Stimulated activated naive B cell treated with anti-CD40 and anti-IgM and Interleukin-4, amounts not matched to agents 10 μg/mL and 1 μg/mL and 100 μg/mL, for 72 hours (primary cell): ENCODE measurements around the gene NDFIP1.

Experiments used
- ATAC-seq, 2 donors: fragments of 150-1000 bp; cut with Tn5 transposase; replicated peaks; 2 replicates each; pipeline ENCODE4 v1.10.0; 2021; ENCODE audit warnings: moderate library complexity in 1 of 2
- DNase-seq: peaks from one replicate; pipeline ENCODE4 v3.0.0; 2021
- H3K27ac Mint-ChIP-seq: one replicate; pipeline ENCODE4 v1.8.0; 2022; ENCODE audit warnings: mild to moderate bottlenecking, mixed read lengths
- H3K27me3 Mint-ChIP-seq, 2 donors: one replicate each; pipeline ENCODE4 v1.8.0; 2022; ENCODE audit warnings: mixed read lengths in 2 of 2
- H3K36me3 Mint-ChIP-seq, 2 donors: one replicate each; pipeline ENCODE4 v1.8.0; 2022; ENCODE audit warnings: mixed read lengths in 2 of 2, mild to moderate bottlenecking in 1 of 2
- H3K4me1 Mint-ChIP-seq, 2 donors: one replicate each; pipeline ENCODE4 v1.8.0; 2022; ENCODE audit warnings: mixed read lengths in 2 of 2, mild to moderate bottlenecking in 1 of 2
- H3K4me3 Mint-ChIP-seq, 2 donors: one replicate each; pipeline ENCODE4 v1.8.0; 2022; ENCODE audit warnings: mild to moderate bottlenecking in 2 of 2, mixed read lengths in 2 of 2, moderate library complexity in 1 of 2
- H3K9me3 Mint-ChIP-seq, 2 donors: one replicate each; pipeline ENCODE4 v1.8.0; 2022; ENCODE audit warnings: mixed read lengths in 2 of 2, mild to moderate bottlenecking in 1 of 2

The NDFIP1 gene

DNA sequence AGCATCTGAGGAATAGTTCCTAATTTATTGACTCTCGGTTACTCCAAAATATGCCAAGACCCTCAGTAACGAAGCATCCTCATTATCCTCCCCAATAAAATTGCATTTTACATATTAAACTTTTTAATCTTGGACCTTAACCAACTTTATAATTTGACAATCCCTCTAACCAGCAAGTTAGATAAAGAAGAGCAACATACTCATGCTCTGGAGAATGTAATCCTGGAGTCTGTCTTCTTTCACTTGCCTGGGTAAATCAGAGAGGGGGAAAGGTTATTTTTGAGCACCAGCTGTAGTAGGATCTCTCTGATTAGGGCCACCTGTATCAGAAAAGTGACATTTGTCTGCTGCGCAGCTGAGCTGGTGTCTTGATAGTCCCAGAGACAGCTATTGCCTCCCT is 59.8 kb downstream of the NDFIP1 start:
- DNase-seq (no peak), ATAC-seq (no peak)
- H3K36me3 Mint-ChIP-seq, result no peaks in the 10 kb centered on the region
- no peaks in the 10 kb centered on the region for H3K4me1 Mint-ChIP-seq
- no peaks in the 10 kb centered on the region for H3K9me3 Mint-ChIP-seq
- H3K27ac Mint-ChIP-seq, result no peak overlapping the region
- peaks cover 13 to 14% of the 10 kb centered on the region in 2 donors for H3K27me3 Mint-ChIP-seq
- H3K4me3 Mint-ChIP-seq, result no peak overlapping the region

- H3K27me3 Mint-ChIP-seq, result peaks cover 17 to 19% of the 10 kb centered on the region in 2 donors
- H3K9me3 Mint-ChIP-seq, result no peaks in the 10 kb centered on the region
- no peak for ATAC-seq
- no peaks in the 10 kb centered on the region for H3K36me3 Mint-ChIP-seq
- H3K4me1 Mint-ChIP-seq, result no peaks in the 10 kb centered on the region
- no peak overlapping the region for H3K4me3 Mint-ChIP-seq
- no peak overlapping the region for H3K27ac Mint-ChIP-seq
- no peak for DNase-seq
Measured at GRCh38 chr5:142170254-142170953, 61.8 kb downstream of the NDFIP1 start.

- no peaks in the 10 kb centered on the region for H3K36me3 Mint-ChIP-seq
- no peaks in the 10 kb centered on the region for H3K4me1 Mint-ChIP-seq
- DNase-seq (no peak), ATAC-seq (no peak)
- peaks cover 17 to 19% of the 10 kb centered on the region in 2 donors for H3K27me3 Mint-ChIP-seq
- H3K9me3 Mint-ChIP-seq, result no peaks in the 10 kb centered on the region
- H3K4me3 Mint-ChIP-seq, result no peak overlapping the region
- no peak overlapping the region for H3K27ac Mint-ChIP-seq
Measured at GRCh38 chr5:142171270-142171669, 62.7 kb downstream of the NDFIP1 start.

DNA sequence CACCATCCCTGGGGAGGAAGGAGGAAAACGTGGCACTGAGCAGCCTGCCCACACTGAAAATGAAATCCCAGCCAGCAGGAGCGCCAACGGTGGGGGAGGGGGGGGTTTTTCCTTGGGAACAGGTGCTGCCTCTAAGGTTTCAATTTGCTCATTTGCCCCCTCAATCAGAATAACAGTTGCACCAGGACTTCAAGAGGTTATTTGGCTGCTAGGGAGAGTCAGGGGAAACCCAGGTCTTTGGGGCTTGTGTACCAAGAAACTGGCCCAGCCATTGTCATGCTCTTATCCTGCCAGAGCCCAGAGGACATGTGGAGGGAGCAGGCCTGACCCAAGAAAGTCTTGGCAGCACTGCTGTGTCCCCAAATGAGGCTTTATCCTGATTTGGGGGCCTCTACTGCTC is 66.5 kb downstream of the NDFIP1 start:
- no peak overlapping the region for H3K4me3 Mint-ChIP-seq

GRCh38 chr5:142175461-142176142 is 67.0 kb downstream of the NDFIP1 start:
- Mint-ChIP-seq H3K27ac (no peak overlapping the region), H3K9me3 (no peaks in the 10 kb centered on the region), H3K27me3 (peaks cover 13 to 15% of the 10 kb centered on the region in 2 donors), H3K4me3 (no peak overlapping the region), H3K4me1 (no peaks in the 10 kb centered on the region), H3K36me3 (no peaks in the 10 kb centered on the region)
- ATAC-seq (no peak), DNase-seq (no peak)

More for the DNA sequence above, 66.5 kb downstream of the NDFIP1 start:
- no peaks in the 10 kb centered on the region for H3K36me3 Mint-ChIP-seq
- no peaks in the 10 kb centered on the region for H3K4me1 Mint-ChIP-seq
- H3K27me3 Mint-ChIP-seq, result peaks cover 13 to 17% of the 10 kb centered on the region in 2 donors
- no peak overlapping the region for H3K27ac Mint-ChIP-seq
- H3K9me3 Mint-ChIP-seq, result no peaks in the 10 kb centered on the region
- DNase-seq, result no peak
- ATAC-seq, result no peak

DNA sequence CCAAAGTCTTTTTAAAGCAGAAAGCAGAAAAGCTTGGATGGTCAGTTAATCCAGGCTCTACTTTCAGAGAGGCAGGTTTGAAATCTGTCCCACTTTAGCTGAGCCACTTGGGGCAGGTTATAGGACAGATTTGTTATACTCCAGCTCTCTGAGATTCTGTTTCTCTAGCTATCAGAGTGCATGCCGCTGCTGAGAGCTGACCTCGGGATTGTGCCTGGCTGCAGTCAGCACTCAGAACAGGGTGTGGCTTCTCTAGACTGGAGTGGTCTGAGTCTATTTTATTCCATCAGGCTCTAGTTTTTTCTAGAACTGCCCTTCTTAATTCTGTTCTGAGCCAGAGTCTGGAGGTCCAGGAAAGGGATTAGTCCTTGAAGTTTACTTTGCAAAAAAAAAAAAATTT is 67.7 kb downstream of the NDFIP1 start:
- H3K4me3 Mint-ChIP-seq, result no peak overlapping the region
- H3K4me1 Mint-ChIP-seq, result no peaks in the 10 kb centered on the region
- DNase-seq, result no peak
- H3K27me3 Mint-ChIP-seq, result peaks cover 6 to 9% of the 10 kb centered on the region in 2 donors
- no peak overlapping the region for H3K27ac Mint-ChIP-seq
- no peaks in the 10 kb centered on the region for H3K36me3 Mint-ChIP-seq
- ATAC-seq, result no peak
- H3K9me3 Mint-ChIP-seq, result no peaks in the 10 kb centered on the region

DNA sequence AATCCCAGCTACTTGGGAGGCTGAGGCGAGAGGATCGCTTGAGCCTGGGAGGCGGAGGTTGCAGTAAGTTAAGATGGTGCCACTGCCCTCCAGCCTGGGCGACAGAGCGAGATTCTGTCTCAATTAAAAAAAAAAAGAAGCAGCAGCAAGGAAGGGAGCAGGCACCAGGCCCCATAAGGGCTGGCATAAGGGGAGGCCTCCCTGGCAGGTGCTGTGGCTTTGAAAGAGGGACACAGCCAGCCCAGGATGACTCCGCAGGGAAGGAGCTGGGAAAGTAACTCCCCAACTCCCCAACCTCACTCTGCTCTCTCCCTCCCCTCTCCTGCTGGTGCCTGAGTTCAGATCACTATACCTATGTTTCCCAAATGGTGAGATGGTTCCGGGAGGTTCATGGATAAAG is 70.1 kb downstream of the NDFIP1 start:
- Mint-ChIP-seq H3K36me3 (no peaks in the 10 kb centered on the region), H3K4me3 (no peak overlapping the region), H3K27ac (no peak overlapping the region), H3K27me3 (peaks cover 2 to 8% of the 10 kb centered on the region in 2 donors), H3K4me1 (no peaks in the 10 kb centered on the region), H3K9me3 (no peaks in the 10 kb centered on the region)
- DNase-seq, result no peak
- ATAC-seq, result no peak

DNA sequence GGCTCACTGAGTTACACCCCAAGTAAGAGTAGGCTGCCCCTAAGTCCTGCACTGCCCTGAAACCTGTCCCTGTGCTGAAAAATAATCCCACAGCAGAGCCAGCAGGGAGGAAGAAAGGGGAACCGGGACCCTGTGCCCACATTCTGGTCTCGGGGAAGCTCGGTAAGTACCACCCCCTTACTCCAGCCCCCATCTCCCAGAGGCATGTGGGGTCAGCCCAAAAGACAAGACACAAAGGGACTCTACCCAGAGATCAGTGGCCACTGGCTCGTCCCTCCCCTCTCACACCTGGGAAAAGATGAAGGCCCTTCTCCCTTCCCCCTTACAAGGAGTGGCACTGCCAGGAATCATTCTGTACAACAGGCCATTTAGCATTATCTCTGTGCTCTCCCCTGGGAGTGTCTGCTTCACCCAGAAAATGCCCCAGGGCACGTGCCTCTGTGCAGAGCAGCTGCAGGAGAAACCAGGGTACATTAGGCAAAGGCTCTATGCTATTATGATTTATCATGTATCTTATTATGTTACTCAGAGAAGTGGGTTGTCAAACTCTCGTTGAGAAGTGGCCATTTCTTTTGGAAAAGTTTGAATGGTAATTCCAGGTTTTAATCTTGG is 71.3 kb downstream of the NDFIP1 start:
- no peaks in the 10 kb centered on the region for H3K9me3 Mint-ChIP-seq
- no peaks in the 10 kb centered on the region for H3K36me3 Mint-ChIP-seq
- DNase-seq (no peak), ATAC-seq (no peak)
- peaks cover 0 to 6% of the 10 kb centered on the region in 2 donors for H3K27me3 Mint-ChIP-seq
- H3K4me1 Mint-ChIP-seq, result no peaks in the 10 kb centered on the region
- H3K4me3 Mint-ChIP-seq, result no peak overlapping the region
- no peak overlapping the region for H3K27ac Mint-ChIP-seq

DNA sequence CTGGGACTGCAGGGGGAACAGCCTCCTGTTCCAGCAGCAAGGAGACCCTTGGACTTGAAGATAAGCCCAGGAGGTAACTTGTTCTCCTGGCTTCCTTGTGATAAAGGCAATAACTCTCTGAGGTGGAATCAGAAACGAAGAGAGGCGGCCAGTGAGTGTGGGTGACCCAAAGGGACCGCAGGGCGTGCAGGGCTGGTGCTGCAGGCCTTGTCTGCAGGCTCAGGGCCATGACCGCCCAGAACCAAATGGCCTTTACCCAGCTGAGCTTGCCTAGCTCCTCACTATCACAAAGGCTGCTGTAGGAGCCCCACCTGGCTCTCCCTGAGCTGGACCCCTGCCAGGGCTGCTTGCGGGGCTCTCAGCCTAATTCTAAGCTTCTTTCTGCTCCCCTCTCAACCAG is 72.5 kb downstream of the NDFIP1 start:
- H3K4me1 Mint-ChIP-seq, result no peaks in the 10 kb centered on the region
- H3K36me3 Mint-ChIP-seq, result no peaks in the 10 kb centered on the region
- DNase-seq (no peak), ATAC-seq (no peak)
- no peak overlapping the region for H3K27ac Mint-ChIP-seq
- peaks cover 0 to 6% of the 10 kb centered on the region in 2 donors for H3K27me3 Mint-ChIP-seq
- H3K9me3 Mint-ChIP-seq, result no peaks in the 10 kb centered on the region
- no peak overlapping the region for H3K4me3 Mint-ChIP-seq

- peaks cover 0 to 6% of the 10 kb centered on the region in 2 donors for H3K27me3 Mint-ChIP-seq
- no peak overlapping the region for H3K4me3 Mint-ChIP-seq
- H3K4me1 Mint-ChIP-seq, result no peaks in the 10 kb centered on the region
- no peak for ATAC-seq
- no peaks in the 10 kb centered on the region for H3K9me3 Mint-ChIP-seq
- H3K36me3 Mint-ChIP-seq, result no peaks in the 10 kb centered on the region
- H3K27ac Mint-ChIP-seq, result no peak overlapping the region
- DNase-seq, result no peak
Measured at GRCh38 chr5:142181547-142182163, 73.1 kb downstream of the NDFIP1 start.

DNA sequence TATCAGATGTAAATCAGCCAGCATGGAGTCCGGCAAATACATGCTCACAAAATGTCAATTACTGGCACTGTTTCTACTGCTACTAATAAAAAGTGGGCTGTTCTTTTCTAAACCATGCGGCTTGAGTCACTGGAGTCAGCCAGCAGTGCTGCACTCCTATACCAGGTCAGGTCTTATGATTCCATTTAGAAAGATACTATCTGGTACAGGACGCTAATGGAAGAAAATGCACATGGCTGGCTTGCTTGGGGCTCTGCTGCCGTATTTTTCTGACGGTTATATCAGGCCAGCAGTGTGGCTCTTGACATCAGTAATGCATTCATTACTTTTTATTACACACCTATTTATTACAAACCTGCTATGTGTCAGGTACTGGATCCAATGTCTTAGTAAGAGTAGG is 74.3 kb downstream of the NDFIP1 start:
- no peak for ATAC-seq
- Mint-ChIP-seq H3K9me3 (no peaks in the 10 kb centered on the region), H3K27me3 (peaks cover 0 to 16% of the 10 kb centered on the region in 2 donors), H3K4me1 (peaks cover 0 to 1% of the 10 kb centered on the region in 2 donors), H3K36me3 (no peaks in the 10 kb centered on the region), H3K27ac (no peak overlapping the region), H3K4me3 (no peak overlapping the region)
- DNase-seq, result no peak

DNA sequence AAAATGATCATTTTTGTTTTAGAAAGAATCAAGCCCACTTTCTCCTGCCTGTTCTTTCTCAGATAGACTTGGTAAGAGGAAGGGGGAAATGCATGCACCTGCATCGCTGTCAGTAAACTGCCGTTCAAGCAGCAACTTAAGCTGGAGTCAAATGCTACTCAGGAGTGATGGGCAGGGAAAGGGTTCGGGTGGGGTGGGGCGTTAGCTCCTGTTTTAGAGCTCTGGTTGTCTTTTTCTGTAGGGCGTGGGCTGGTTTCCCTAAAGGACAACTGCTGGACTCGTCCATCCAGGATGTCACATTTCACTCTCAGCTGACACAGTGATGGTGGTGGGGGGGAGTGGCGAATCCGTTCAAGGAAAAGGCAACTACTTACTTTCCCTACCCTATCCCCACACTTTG is 75.0 kb downstream of the NDFIP1 start:
- no peak overlapping the region for H3K27ac Mint-ChIP-seq
- no peak for ATAC-seq
- H3K27me3 Mint-ChIP-seq, result peaks cover 5 to 23% of the 10 kb centered on the region in 2 donors
- H3K9me3 Mint-ChIP-seq, result no peaks in the 10 kb centered on the region
- H3K4me3 Mint-ChIP-seq, result no peak overlapping the region
- DNase-seq, result no peak
- H3K36me3 Mint-ChIP-seq, result no peaks in the 10 kb centered on the region
- H3K4me1 Mint-ChIP-seq, result peaks cover 1 to 3% of the 10 kb centered on the region in 2 donors

- H3K4me3 Mint-ChIP-seq, result no peak overlapping the region
- peaks cover 8 to 34% of the 10 kb centered on the region in 2 donors for H3K27me3 Mint-ChIP-seq
- no peak overlapping the region for H3K27ac Mint-ChIP-seq
- DNase-seq (no peak), ATAC-seq (no peak)
- H3K36me3 Mint-ChIP-seq, result no peaks in the 10 kb centered on the region
- H3K9me3 Mint-ChIP-seq, result no peaks in the 10 kb centered on the region
- H3K4me1 Mint-ChIP-seq, result peaks cover 3 to 6% of the 10 kb centered on the region in 2 donors
Measured at GRCh38 chr5:142184988-142185387, 76.4 kb downstream of the NDFIP1 start.

GRCh38 chr5:142186514-142186856 is 77.9 kb downstream of the NDFIP1 start:
- no peak overlapping the region for H3K4me3 Mint-ChIP-seq
- DNase-seq, result no peak
- peaks cover 3 to 6% of the 10 kb centered on the region in 2 donors for H3K4me1 Mint-ChIP-seq
- ATAC-seq, result no peak
- peaks cover 8 to 31% of the 10 kb centered on the region in 2 donors for H3K27me3 Mint-ChIP-seq
- H3K36me3 Mint-ChIP-seq, result no peaks in the 10 kb centered on the region
- H3K9me3 Mint-ChIP-seq, result no peaks in the 10 kb centered on the region
- H3K27ac Mint-ChIP-seq, result no peak overlapping the region
